ENCODE data around the gene FKBP6.

Gene FKBP6

DNA sequence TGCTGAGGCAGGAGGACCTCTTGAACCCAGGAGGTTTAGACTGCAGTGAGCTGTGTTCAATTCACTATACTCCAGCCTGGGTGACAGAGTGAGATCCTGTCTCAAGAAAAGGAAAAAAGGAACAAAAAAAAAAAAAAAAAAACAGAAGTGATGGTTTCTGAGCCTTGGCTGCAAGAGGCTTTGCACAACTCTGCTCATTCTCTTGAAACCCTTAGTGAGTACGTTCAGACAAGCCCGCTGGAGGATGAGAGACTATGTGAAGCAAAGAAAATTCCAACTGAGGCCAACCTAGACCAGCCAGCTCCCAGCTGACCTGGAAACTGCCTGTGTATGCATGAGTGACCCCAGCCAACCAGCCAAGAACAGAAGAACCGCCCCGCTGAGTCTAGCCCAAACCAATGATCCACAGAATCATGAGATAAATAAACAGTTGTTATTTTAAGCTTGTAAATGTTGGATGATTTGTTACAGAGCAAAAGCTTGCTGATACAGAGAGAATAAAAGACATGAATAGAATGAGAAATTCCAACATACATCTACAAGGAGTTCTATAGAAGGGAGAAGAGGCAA lies 55.1 kb downstream of the FKBP6 start:
- Histone ChIP-seq H3K4me2 (ENCODE audit: insufficient read depth, low read length) (no peak overlapping the region), H3K4me3 (ENCODE audit: low read depth in 1 of 2, low read length in 2 of 2) (no peak overlapping the region), H3K9ac (ENCODE audit: low read depth, low read length) (no peak overlapping the region), H3K36me3 (ENCODE audit: insufficient read depth, low read length) (no peaks in the 10 kb centered on the region), H3K27me3 (ENCODE audit: insufficient read depth, low read length, poor library complexity) (no peaks in the 10 kb centered on the region), H2AFZ (ENCODE audit: low read depth, low read length) (no peak overlapping the region), H3K79me2 (ENCODE audit: insufficient read depth, low read length) (no peaks in the 10 kb centered on the region), H3K27ac (ENCODE audit: low read length) (no peak overlapping the region), H3K4me1 (ENCODE audit: insufficient read depth, low read length) (no peaks in the 10 kb centered on the region), H3K9me3 (ENCODE audit: insufficient read depth, low read length, severe bottlenecking) (peaks cover 12% of the 10 kb centered on the region), H4K20me1 (ENCODE audit: insufficient read depth, low read length) (no peaks in the 10 kb centered on the region)
- DNase-seq (no peak), ATAC-seq (ENCODE audit: insufficient read depth, low read depth) (no peak)
- TF ChIP-seq EZH2 (IDR thresholded peaks at IDR 0.05; ENCODE audit: borderline replicate concordance, low read depth, low read length, severe bottlenecking) = no peak
- no peak for TF ChIP-seq CTCF (IDR thresholded peaks at IDR 0.05; ENCODE audit: borderline replicate concordance, extremely low read depth, low read length, poor library complexity, severe bottlenecking)

- peaks cover 16% of the 10 kb centered on the region for H3K9me3 ChIP-seq (ENCODE audit: insufficient read depth, low read length, severe bottlenecking)
- no peak overlapping the region for H3K9ac ChIP-seq (ENCODE audit: low read depth, low read length)
- H2AFZ ChIP-seq (ENCODE audit: low read depth, low read length) = no peak overlapping the region
- H3K27ac ChIP-seq (ENCODE audit: low read length) = no peak overlapping the region
- H3K79me2 ChIP-seq (ENCODE audit: insufficient read depth, low read length) = no peaks in the 10 kb centered on the region
- ATAC-seq (ENCODE audit: insufficient read depth, low read depth) (no peak), DNase-seq (no peak)
- H3K4me1 ChIP-seq (ENCODE audit: insufficient read depth, low read length) = no peaks in the 10 kb centered on the region
- TF ChIP-seq EZH2 (IDR thresholded peaks at IDR 0.05; ENCODE audit: borderline replicate concordance, low read depth, low read length, severe bottlenecking) (no peak), CTCF (IDR thresholded peaks at IDR 0.05; ENCODE audit: borderline replicate concordance, extremely low read depth, low read length, poor library complexity, severe bottlenecking) (no peak)
- H3K4me3 ChIP-seq (ENCODE audit: low read depth in 1 of 2, low read length in 2 of 2) = no peak overlapping the region
- H3K4me2 ChIP-seq (ENCODE audit: insufficient read depth, low read length) = no peak overlapping the region
- H3K36me3 ChIP-seq (ENCODE audit: insufficient read depth, low read length) = no peaks in the 10 kb centered on the region
- no peaks in the 10 kb centered on the region for H3K27me3 ChIP-seq (ENCODE audit: insufficient read depth, low read length, poor library complexity)
- no peaks in the 10 kb centered on the region for H4K20me1 ChIP-seq (ENCODE audit: insufficient read depth, low read length)
Observed at GRCh38 chr7:73387221-73387828, 59.4 kb downstream of the FKBP6 start.

GRCh38 chr7:73387908-73388414 lies 60.0 kb downstream of the FKBP6 start:
- peaks cover 16% of the 10 kb centered on the region for H3K9me3 ChIP-seq (ENCODE audit: insufficient read depth, low read length, severe bottlenecking)
- H3K36me3 ChIP-seq (ENCODE audit: insufficient read depth, low read length) = no peaks in the 10 kb centered on the region

More at GRCh38 chr7:73387908-73388414, 60.0 kb downstream of the FKBP6 start:
- H3K79me2 ChIP-seq (ENCODE audit: insufficient read depth, low read length) = no peaks in the 10 kb centered on the region
- TF ChIP-seq EZH2 (IDR thresholded peaks at IDR 0.05; ENCODE audit: borderline replicate concordance, low read depth, low read length, severe bottlenecking) = no peak
- no peak for TF ChIP-seq CTCF (IDR thresholded peaks at IDR 0.05; ENCODE audit: borderline replicate concordance, extremely low read depth, low read length, poor library complexity, severe bottlenecking)
- no peaks in the 10 kb centered on the region for H4K20me1 ChIP-seq (ENCODE audit: insufficient read depth, low read length)
- H3K4me1 ChIP-seq (ENCODE audit: insufficient read depth, low read length) = no peaks in the 10 kb centered on the region
- H3K27ac ChIP-seq (ENCODE audit: low read length) = no peak overlapping the region
- ATAC-seq (ENCODE audit: insufficient read depth, low read depth) (no peak), DNase-seq (no peak)
- no peak overlapping the region for H3K9ac ChIP-seq (ENCODE audit: low read depth, low read length)
- H3K4me3 ChIP-seq (ENCODE audit: low read depth in 1 of 2, low read length in 2 of 2) = no peak overlapping the region
- no peak overlapping the region for H3K4me2 ChIP-seq (ENCODE audit: insufficient read depth, low read length)
- no peaks in the 10 kb centered on the region for H3K27me3 ChIP-seq (ENCODE audit: insufficient read depth, low read length, poor library complexity)
- no peak overlapping the region for H2AFZ ChIP-seq (ENCODE audit: low read depth, low read length)

Measured in DND-41 (cell line).